Neural progenitor cell (in vitro differentiated cells): Measurements from ENCODE around the gene MT1B. TPM values are rescaled to one million over a fixed set of nuclear protein-coding genes. Genes with fewer than 3 reads are reported as not detected.

Experiments used
- DNase-seq: peaks from one replicate; pipeline ENCODE4 v3.0.0-alpha.2; 2016; ENCODE audit warnings: low spot score
- H2AFZ ChIP-seq: fragments of 200-600 bp; sonication (generic); replicated peaks from 2 replicates; pipeline ENCODE4 v1.6.1; 2016; ENCODE audit warnings: antibody characterized with exemption
- H3F3A ChIP-seq: fragments of 200-600 bp; sonication (generic); 2 replicates; pipeline ENCODE4 v1.6.1; 2016; ENCODE audit warnings: antibody characterized with exemption, low read depth
- H3K27ac ChIP-seq: fragments of 200-600 bp; sonication (generic); 2 replicates; pipeline ENCODE4 v1.5.1; 2016; ENCODE audit warnings: mild to moderate bottlenecking
- H3K27me3 ChIP-seq: fragments of 200-600 bp; sonication (generic); 2 replicates; pipeline ENCODE4 v1.6.1; 2016; ENCODE audit warnings: mild to moderate bottlenecking, moderate library complexity
- H3K36me3 ChIP-seq: fragments of 200-600 bp; sonication (generic); 2 replicates; pipeline ENCODE4 v1.5.1; 2016
- H3K4me1 ChIP-seq: fragments of 200-600 bp; sonication (generic); 2 replicates; pipeline ENCODE4 v1.6.1; 2016; ENCODE audit warnings: mixed run types
- H3K4me2 ChIP-seq: fragments of 200-600 bp; sonication (generic); 2 replicates; pipeline ENCODE4 v1.6.1; 2016
- H3K4me3 ChIP-seq: fragments of 200-600 bp; sonication (generic); 2 replicates; pipeline ENCODE4 v1.5.1; 2016
- H3K79me2 ChIP-seq: fragments of 200-600 bp; sonication (generic); 2 replicates; pipeline ENCODE4 v1.6.1; 2016; ENCODE audit warnings: low read depth
- H3K9ac ChIP-seq: fragments of 200-600 bp; sonication (generic); 2 replicates; pipeline ENCODE4 v1.6.1; 2016
- H3K9me3 ChIP-seq: fragments of 200-600 bp; sonication (generic); 2 replicates; pipeline ENCODE4 v1.5.1; 2016; ENCODE audit warnings: low read depth
- H4K20me1 ChIP-seq: fragments of 200-600 bp; sonication (generic); 2 replicates; pipeline ENCODE4 v1.6.1; 2016; ENCODE audit warnings: low read depth
- H3K27ac Mint-ChIP-seq: 3 replicates; pipeline ENCODE4 v1.8.0; 2021; ENCODE audit warnings: mixed read lengths
- H3K27me3 Mint-ChIP-seq: 2 replicates; pipeline ENCODE4 v1.8.0; 2022; ENCODE audit warnings: low read depth, mild to moderate bottlenecking, inconsistent platforms, moderate library complexity, mixed read lengths; ENCODE audit not compliant: insufficient read depth
- H3K36me3 Mint-ChIP-seq: 3 replicates; pipeline ENCODE4 v1.8.0; 2021; ENCODE audit warnings: mixed read lengths
- H3K4me1 Mint-ChIP-seq: 3 replicates; pipeline ENCODE4 v1.8.0; 2021; ENCODE audit warnings: mixed read lengths
- H3K4me3 Mint-ChIP-seq: 3 replicates; pipeline ENCODE4 v1.8.0; 2021; ENCODE audit warnings: mild to moderate bottlenecking, moderate library complexity, mixed read lengths
- H3K9me3 Mint-ChIP-seq: 3 replicates; pipeline ENCODE4 v1.8.0; 2020; ENCODE audit warnings: mixed read lengths
- CTCF ChIP-seq: fragments of 200-600 bp; sonication (generic); IDR thresholded peaks from 2 replicates; pipeline ENCODE4 v1.5.1; 2017; ENCODE audit warnings: antibody characterized with exemption, mild to moderate bottlenecking
- EZH2 ChIP-seq: fragments of 200-600 bp; sonication (generic); IDR thresholded peaks from 2 replicates; pipeline ENCODE4 v1.6.1; 2017; ENCODE audit warnings: antibody characterized with exemption, mild to moderate bottlenecking, moderate library complexity
- EZH2phosphoT487 ChIP-seq: fragments of 200-600 bp; sonication (generic); IDR thresholded peaks from 2 replicates; pipeline ENCODE4 v1.6.1; 2017; ENCODE audit warnings: antibody characterized with exemption
- total RNA-seq: library from RNA; depleted of rRNA; stranded (reverse); fragments of >200 nt; gene quantifications from 2 replicates; pipeline ENCODE4 v1.2.3, GENCODE V29; 2015; ENCODE audit warnings: low replicate concordance

The MT1B gene
- total RNA-seq, 1 donor from 2014 or later: not detected

- H3K9me3 ChIP-seq: no peaks in the 10 kb centered on the region
- Mint-ChIP-seq H3K4me1 (peaks cover 35% of the 10 kb centered on the region), H3K36me3 (no peaks in the 10 kb centered on the region), H3K9me3 (no peaks in the 10 kb centered on the region), H3K4me3 (no peak overlapping the region), H3K27ac (no peak overlapping the region), H3K27me3 (peaks cover 21% of the 10 kb centered on the region)
- H3K4me1 ChIP-seq: peaks cover 18% of the 10 kb centered on the region
- no peak overlapping the region for H2AFZ ChIP-seq
- no peaks in the 10 kb centered on the region for H3K36me3 ChIP-seq
- peaks cover 16% of the 10 kb centered on the region for H4K20me1 ChIP-seq
- H3K4me3 ChIP-seq: no peak overlapping the region
- H3K79me2 ChIP-seq: no peaks in the 10 kb centered on the region
- no peak for TF ChIP-seq CTCF
- no peak overlapping the region for H3K4me2 ChIP-seq
- peaks cover 100% of the 10 kb centered on the region for H3K27me3 ChIP-seq
- no peak for DNase-seq
- no peak overlapping the region for H3K27ac ChIP-seq
- peaks cover 24% of the 10 kb centered on the region for H3F3A ChIP-seq
- no peak overlapping the region for H3K9ac ChIP-seq
These were observed 41.0 kb upstream of the MT1B start for GRCh38 chr16:56610609-56611111.

- Histone ChIP-seq H3K27ac (no peak overlapping the region), H3K9ac (no peak overlapping the region), H3K4me3 (no peak overlapping the region), H3K4me1 (peaks cover 18% of the 10 kb centered on the region), H3K9me3 (no peaks in the 10 kb centered on the region), H3K79me2 (no peaks in the 10 kb centered on the region), H3K36me3 (no peaks in the 10 kb centered on the region), H2AFZ (no peak overlapping the region), H3K4me2 (no peak overlapping the region), H3F3A (peaks cover 24% of the 10 kb centered on the region), H3K27me3 (peaks cover 100% of the 10 kb centered on the region), H4K20me1 (peaks cover 16% of the 10 kb centered on the region)
- no peak for DNase-seq
- H3K27me3 Mint-ChIP-seq: peaks cover 25% of the 10 kb centered on the region
- peaks cover 35% of the 10 kb centered on the region for H3K4me1 Mint-ChIP-seq
- H3K36me3 Mint-ChIP-seq: no peaks in the 10 kb centered on the region
- peak overlapping the region; percentile 58 for H3K4me3 Mint-ChIP-seq
- H3K27ac Mint-ChIP-seq: no peak overlapping the region
- TF ChIP-seq EZH2 (no peak), CTCF (no peak), EZH2phosphoT487 (no peak)
- no peaks in the 10 kb centered on the region for H3K9me3 Mint-ChIP-seq
These were observed 40.3 kb upstream of the MT1B start for GRCh38 chr16:56611281-56611833.

- peaks cover 2% of the 10 kb centered on the region for H3K9me3 Mint-ChIP-seq
- TF ChIP-seq EZH2 (no peak), EZH2phosphoT487 (no peak), CTCF (no peak)
- H3K9me3 ChIP-seq: no peaks in the 10 kb centered on the region
- peaks cover 28% of the 10 kb centered on the region for H4K20me1 ChIP-seq
- H3K36me3 ChIP-seq: no peaks in the 10 kb centered on the region
- H3K27me3 ChIP-seq: peaks cover 100% of the 10 kb centered on the region
- no peak overlapping the region for H3K4me3 ChIP-seq
- H3K4me2 ChIP-seq: no peak overlapping the region
- no peak overlapping the region for H3K27ac ChIP-seq
- peaks cover 24% of the 10 kb centered on the region for H3K4me1 ChIP-seq
- DNase-seq: no peak
- H2AFZ ChIP-seq: no peak overlapping the region
- no peak overlapping the region for H3K9ac ChIP-seq
- peaks cover 11% of the 10 kb centered on the region for H3F3A ChIP-seq
- H3K79me2 ChIP-seq: no peaks in the 10 kb centered on the region
- H3K36me3 Mint-ChIP-seq: no peaks in the 10 kb centered on the region
- no peak overlapping the region for H3K27ac Mint-ChIP-seq
- H3K4me3 Mint-ChIP-seq: no peak overlapping the region
- peaks cover 40% of the 10 kb centered on the region for H3K27me3 Mint-ChIP-seq
- peaks cover 38% of the 10 kb centered on the region for H3K4me1 Mint-ChIP-seq
These were observed 38.0 kb upstream of the MT1B start for GRCh38 chr16:56613706-56614105.
